GM18909 (cell line): ENCODE measurements around the gene TMEM184B.
A peak's percentile ranks its signal among the peaks of the same experiment; 100 is the strongest.

ENCODE experiments used
- ATAC-seq: cut with Tn5 transposase; IDR thresholded peaks from one replicate; pipeline ENCODE4 v1.9.1; 2021; ENCODE audit warnings: mild to moderate bottlenecking; ENCODE audit not compliant: unreplicated experiment, poor library complexity

The TMEM184B gene

DNA sequence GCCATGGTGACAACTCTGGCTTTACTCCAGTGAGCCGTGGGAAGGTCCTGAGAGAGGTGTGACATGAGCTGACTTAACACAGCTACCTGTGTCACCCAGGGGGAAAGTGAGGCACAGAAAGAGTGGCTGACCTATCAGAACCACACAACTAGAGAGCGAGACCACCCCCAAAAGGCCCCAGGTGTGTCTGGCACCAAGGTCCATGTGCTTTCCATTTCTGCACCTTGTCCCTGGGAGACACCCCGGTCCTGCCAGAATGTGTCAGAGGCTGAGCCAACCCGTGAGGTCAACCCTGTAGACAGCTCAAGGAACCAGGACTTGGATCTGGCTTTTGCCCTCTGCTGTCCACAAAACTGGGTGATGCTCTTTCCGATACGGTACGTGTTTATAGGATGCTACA lies 61.3 kb downstream of the TMEM184B start:
- ATAC-seq = no peak

GRCh38 chr22:38208551-38208968 lies 64.2 kb downstream of the TMEM184B start:
- ATAC-seq = no peak

- no peak for ATAC-seq
Observed at GRCh38 chr22:38207898-38208432, 64.8 kb downstream of the TMEM184B start.

GRCh38 chr22:38205261-38206128 lies 67.3 kb downstream of the TMEM184B start:
- ATAC-seq = no peak

GRCh38 chr22:38204784-38205183 lies 68.0 kb downstream of the TMEM184B start:
- ATAC-seq = no peak

DNA sequence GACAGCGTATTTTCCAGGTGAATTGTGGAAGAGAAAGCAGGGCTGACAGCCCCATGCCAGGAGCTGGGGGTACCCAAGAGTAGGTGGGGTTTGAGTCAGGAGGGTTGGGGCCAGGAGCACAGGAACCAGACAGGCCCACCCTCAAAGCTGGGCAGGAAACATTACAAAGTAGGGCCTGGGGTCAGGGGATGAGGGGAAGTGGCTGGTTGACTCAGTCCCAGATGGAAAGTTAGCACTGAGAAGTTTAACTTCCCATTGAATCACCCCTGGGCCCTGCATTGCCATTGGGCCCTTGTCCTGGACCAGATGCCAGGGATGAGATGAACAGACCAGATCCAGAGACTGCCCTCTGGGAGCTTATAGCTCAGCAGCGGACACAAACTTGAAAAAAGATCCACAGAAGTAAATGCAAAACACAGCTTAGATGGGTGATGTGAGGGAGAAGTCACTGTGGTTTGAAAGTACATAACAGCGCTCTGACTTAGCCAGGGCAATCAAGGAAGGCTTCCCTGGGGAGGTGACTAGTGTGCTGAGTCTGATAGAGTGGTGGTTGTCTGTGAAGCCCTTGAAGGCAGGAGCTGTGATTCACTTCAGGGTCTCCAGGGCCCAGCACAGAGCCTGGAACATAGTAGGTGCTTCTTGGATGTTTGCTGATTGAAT lies 68.8 kb downstream of the TMEM184B start:
- no peak for ATAC-seq

DNA sequence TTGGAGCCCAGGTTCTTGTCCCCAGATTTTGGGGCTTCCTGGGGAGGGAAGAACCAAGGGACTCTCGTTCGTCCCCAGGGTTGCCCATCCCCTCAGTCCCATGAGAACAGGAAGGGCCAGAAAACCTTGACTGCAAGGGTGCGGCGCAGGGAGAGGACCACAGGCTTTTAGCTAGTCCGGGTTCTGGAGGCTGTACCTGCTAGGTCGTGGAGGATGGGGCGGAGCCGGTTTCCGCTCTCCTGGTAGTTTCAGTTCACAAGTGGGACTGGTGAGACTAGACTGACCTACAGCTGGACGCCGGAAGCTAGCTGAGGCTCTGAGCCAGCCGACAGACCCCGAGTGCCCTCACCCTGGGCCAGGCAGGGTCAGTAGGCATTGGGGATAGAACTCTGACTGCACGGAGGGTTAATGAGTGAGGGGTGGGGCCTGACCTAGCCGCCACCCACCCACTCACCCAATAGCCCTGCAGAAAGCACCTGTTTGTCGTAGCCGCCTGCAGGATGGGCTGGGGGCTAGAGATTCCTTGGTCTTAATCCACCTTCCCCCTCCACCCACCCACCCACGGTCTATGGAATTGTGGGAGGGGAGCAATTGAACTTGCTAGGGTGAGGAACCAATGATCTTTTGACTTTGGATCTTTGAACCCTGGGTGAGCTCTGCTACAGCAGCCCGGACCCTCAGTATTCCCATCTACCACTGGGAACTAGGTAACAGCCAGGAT lies 69.6 kb downstream of the TMEM184B start:
- no peak for ATAC-seq

DNA sequence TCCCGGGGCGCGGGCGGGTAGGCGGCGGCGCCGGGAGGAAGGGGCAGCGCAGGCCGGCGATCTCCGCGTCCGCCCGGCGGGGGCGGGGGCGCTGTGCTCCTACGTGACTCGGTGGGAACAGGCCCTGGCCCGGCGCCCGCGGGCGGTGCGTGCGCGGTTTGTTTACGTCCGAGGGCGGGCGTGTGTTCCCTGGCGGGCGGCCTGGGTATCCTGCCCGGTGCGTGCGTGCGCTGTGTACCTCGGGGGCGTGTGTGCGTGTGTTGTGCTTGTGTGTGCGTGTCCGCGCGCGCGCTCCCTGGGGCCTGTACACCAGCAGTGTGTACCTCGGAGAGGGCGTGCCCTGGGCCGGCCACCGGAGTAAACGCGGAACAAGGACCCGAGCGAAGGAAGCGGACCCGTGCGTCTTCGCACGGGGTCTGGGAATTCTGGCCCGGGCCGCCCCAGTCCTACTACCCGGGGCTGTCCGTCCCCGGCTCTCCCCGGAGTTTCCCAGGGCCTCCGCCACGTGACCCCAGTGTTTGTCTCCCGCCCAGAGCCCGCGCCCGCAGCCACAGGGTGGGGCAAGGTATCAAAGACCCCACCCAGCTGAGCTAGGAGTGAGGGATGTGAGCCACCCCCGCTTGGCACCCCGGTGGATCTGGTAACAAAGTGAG lies 70.2 kb downstream of the TMEM184B start:
- peak; percentile 15 for ATAC-seq

GRCh38 chr22:38201711-38202436 lies 70.9 kb downstream of the TMEM184B start, which contains the start of gene MAFF:
MAFF (plus strand) TSS chr22:38201994; CDS start chr22:38213854, 11,860 bp downstream.
- ATAC-seq = peak; percentile 59

- no peak for ATAC-seq
Observed at GRCh38 chr22:38201371-38201710, 71.5 kb downstream of the TMEM184B start.

DNA sequence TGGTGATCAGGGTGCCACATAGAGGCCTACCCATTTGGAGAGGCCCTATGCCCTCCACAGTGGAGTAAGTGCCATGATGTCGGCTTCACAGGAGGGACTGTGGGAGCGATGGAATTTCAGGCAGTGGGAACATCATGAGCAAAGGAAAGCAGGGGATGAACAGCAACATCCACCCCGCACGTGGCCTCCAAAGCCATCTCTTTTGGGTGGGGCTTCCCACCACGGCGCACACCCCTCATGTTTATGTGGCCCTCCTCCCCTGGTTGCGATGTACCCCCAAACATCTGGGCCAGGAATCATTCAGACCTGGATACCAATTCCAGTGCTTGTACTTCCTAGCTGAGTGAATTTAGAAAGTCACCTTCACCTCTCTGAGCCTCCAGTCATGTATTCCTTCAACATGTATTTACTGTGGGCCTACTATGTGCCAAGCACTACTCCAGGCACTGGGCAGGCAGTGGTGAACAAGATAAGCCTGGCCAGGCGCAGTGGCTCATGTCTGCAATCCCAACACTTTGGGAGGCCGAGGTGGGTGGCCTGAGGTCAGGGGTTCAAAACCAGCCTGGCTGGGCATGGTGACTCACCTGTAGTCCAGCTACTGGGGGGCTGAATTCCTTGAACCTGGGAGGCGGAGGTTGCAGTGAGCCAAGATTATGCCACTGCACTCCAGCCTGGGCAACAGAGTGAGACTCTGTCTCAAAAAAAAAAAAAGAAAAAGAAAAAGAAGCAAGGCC lies 72.8 kb downstream of the TMEM184B start:
- ATAC-seq = no peak

- ATAC-seq = no peak
Observed at GRCh38 chr22:38196791-38197419, 75.9 kb downstream of the TMEM184B start.

DNA sequence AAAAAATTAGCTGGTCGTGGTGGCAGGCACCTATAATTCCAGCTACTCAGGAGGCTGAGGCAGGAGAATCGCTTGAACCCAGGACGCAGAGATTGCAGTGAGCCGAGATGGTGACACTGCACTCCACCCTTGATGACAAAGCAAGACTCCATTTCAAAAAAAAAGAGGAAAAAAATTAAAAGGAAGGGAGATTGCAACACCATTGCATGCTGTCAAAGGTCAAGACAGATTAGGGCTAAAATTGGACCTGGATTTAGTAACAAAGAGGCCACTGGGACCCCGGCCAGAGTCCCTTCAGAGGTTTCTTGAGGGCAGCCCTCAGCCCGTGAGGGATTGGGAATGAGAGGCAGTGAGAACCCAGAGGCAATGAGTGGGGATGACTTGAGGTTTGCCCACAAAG lies 79.2 kb downstream of the TMEM184B start:
- ATAC-seq = no peak

- no peak for ATAC-seq
Observed at GRCh38 chr22:38192475-38192863, 80.3 kb downstream of the TMEM184B start.

- ATAC-seq = no peak
Observed at GRCh38 chr22:38191731-38192474, 80.9 kb downstream of the TMEM184B start.

DNA sequence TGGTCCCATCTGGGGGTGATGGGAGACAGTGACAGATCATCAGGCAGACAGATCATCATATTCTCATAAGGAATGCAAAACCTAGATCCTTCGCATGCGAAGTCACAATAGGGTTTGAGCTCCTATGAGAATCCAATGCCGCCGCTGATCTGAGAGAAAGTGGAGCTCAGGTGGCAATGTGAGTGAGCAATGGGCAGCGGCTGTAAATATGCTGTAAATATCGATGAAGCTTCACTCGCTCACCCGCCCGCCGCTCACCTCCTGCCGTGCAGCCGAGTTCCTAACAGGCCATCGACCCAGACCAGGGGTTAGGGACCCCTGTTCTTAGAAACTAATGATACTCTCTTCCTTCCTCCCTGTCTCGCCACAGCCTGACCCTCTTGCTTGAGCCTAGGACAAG lies 81.8 kb downstream of the TMEM184B start:
- no peak for ATAC-seq

DNA sequence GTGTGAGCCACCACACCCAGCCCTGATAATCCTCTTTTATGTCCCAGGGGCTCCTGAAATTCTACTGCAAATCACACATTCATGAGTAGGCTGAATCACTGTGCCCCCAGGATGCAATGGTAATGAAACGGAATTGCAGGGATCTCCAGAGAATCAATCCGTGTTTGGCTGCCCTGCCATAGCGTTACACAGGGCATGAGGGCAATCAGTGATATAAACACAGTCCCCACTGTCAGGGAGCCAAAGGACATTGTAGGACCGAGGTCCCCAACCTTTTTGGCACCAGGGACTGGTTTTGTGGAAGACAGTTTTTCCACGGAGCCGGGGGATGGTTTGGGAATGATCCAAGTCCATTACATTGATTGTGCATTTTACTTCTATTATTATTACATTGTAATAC lies 82.2 kb downstream of the TMEM184B start:
- no peak for ATAC-seq

DNA sequence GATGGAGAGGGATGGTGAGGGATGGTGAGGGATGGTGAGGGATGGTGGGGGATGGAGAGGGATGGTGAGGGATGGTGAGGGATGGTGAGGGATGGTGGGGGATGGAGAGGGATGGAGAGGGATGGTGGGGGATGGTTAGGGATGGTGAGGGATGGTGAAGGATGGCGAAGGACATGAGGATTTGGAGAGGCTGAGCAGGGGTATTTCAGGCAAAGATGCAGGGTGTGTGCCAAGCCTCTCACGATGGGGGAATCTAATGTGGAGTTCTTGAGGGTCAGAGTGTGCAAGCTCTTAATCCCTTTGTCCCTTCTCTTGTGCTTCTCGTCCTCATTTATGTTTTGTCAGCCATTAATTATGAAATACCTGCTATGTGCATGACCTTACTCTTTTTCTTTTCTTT lies 83.7 kb downstream of the TMEM184B start:
- ATAC-seq = no peak
